HFF-Myc (cell line): Measurements from ENCODE around the gene SLC35D2.

Experiments used
- DNase-seq: peaks from one replicate; pipeline ENCODE4 v3.0.0-alpha.2; 2011; ENCODE audit warnings: low read depth; ENCODE audit errors: extremely low read depth
- H3K4me3 ChIP-seq: replicated peaks from 2 replicates; pipeline ENCODE4 v1.5.1; 2011; ENCODE audit warnings: low read depth, mild to moderate bottlenecking, control low read depth, low read length
- TF ChIP-seq, protein P1 (sequence below): IDR thresholded peaks from 2 replicates; pipeline ENCODE4 v1.5.1; 2012; ENCODE audit warnings: mild to moderate bottlenecking, low read depth, low read length, control low read depth; ENCODE audit errors: missing control alignments

SLC35D2 gene

DNA sequence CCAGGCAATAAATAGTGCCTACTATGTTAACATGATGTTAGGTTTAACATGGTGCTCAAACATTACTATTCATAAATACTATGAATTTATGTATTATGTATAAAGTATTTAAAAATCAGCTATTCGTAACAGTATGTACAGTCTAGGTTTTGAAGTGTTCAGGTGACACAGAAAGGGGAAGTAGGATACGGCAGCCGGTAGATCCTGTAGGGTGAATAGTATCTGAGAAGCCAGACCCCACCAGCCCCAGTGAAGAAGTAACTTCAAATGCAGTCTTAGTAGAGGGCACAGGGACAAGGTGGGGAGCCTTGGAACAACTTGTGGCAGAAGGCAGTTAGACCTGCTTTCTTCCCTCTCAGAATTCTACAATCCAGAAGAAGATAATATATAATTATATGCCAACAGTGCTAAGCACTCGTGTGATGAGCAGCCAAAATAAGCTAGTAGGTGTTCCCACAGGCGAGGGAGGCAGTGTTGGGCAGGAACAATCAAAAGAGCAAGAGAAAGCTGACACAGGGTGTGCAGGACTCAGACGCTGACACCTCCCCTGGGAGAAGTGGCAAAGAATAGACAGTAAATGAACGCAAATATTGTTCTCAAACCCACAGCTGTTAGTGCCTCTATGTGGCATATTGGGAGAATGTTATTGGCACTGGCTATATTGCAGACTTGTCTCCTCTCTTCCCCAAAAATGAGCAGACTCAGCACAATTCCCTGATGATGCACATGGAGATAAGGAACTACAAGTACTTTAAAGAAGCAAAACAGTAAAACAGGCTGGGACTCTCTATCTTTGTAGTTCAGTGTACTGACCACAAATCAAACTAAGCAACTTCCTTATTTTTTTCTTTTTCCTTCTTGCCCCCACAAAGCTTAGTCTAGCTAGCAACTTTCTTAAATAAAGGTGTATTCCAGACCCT is 30.1 kb upstream of the SLC35D2 start:
- TF ChIP-seq, protein P1, sequence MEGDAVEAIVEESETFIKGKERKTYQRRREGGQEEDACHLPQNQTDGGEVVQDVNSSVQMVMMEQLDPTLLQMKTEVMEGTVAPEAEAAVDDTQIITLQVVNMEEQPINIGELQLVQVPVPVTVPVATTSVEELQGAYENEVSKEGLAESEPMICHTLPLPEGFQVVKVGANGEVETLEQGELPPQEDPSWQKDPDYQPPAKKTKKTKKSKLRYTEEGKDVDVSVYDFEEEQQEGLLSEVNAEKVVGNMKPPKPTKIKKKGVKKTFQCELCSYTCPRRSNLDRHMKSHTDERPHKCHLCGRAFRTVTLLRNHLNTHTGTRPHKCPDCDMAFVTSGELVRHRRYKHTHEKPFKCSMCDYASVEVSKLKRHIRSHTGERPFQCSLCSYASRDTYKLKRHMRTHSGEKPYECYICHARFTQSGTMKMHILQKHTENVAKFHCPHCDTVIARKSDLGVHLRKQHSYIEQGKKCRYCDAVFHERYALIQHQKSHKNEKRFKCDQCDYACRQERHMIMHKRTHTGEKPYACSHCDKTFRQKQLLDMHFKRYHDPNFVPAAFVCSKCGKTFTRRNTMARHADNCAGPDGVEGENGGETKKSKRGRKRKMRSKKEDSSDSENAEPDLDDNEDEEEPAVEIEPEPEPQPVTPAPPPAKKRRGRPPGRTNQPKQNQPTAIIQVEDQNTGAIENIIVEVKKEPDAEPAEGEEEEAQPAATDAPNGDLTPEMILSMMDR, result no peak
- H3K4me3 ChIP-seq, result no peak overlapping the region
- DNase-seq, result no peak

- TF ChIP-seq, protein P1, result no peak
- no peak overlapping the region for H3K4me3 ChIP-seq
- DNase-seq, result no peak
Observed at GRCh38 chr9:96412174-96412913, 28.8 kb upstream of the SLC35D2 start.

DNA sequence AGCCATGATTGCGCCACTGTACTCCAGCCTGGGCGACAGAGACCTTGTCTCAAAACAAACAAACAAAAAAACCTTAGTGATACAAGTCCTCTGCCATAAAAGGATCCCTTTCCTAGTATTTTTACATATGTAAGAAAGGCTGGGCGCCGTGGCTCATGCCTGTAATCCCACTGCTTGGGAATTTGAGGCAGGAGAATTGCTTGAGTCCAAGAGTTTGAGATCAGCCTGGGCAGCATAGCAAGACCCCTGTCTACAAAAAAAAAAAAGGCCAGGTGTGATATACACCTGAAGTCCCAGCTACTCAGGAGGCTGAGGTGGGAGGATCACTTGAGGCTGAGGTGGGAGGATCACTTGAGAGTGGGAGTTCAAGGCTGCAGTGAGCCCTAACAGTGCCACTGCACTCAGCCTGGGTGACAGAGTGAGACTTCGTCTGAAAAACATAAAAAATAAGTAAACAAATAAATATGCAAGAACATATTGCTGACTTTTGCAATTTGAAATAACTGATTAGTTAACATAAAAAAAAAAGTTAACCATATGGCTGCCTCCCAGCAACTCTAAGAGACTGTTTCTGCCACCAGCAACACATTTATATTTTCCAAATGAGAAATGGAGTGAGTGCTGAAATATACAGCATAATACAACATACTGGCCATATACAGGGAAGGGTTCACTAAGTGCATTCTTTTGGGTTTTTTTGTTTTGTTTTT is 27.8 kb upstream of the SLC35D2 start:
- no peak for DNase-seq
- H3K4me3 ChIP-seq, result no peak overlapping the region
- TF ChIP-seq, protein P1, result no peak

DNA sequence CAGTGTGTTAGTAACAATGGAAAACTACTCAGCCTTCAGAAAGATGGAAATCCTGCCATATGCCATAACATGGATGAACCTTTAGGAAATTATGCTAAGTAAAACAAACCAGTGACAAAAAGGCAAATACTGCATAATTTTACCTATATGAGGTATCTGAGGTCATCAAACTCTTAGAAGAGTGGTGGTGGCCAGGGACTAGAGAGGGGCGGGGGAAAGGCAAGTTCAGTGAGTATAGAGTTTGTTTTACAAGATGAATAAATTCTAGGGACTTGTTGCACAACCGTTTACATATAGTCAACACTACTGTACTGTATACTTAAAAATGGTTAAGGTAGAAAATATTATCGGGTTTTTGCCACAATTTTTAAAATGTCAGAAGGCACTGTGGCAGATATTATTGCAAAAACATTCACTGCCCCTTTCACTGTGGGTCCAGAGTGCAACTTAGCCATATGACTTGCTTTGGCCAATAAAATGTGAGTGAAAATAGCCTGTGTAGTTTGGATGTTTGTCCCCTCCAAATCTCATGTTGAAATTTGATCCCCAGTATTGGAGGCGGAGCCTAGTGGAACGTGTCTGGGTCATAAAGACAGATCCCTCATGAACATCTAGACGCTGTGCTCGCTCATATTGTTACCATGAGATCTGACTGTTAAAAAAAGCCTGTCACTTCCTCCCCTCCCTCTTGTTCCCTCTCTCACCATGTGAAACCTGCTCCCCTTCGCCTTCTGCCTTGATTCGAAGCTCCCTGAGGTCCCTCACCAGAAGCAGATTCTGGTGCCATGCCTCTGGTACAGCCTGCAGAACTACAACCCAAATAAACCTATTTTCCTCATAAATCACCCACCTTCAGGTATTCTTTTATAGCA is 25.1 kb upstream of the SLC35D2 start:
- no peak for DNase-seq
- H3K4me3 ChIP-seq, result no peak overlapping the region
- TF ChIP-seq, protein P1, result no peak

DNA sequence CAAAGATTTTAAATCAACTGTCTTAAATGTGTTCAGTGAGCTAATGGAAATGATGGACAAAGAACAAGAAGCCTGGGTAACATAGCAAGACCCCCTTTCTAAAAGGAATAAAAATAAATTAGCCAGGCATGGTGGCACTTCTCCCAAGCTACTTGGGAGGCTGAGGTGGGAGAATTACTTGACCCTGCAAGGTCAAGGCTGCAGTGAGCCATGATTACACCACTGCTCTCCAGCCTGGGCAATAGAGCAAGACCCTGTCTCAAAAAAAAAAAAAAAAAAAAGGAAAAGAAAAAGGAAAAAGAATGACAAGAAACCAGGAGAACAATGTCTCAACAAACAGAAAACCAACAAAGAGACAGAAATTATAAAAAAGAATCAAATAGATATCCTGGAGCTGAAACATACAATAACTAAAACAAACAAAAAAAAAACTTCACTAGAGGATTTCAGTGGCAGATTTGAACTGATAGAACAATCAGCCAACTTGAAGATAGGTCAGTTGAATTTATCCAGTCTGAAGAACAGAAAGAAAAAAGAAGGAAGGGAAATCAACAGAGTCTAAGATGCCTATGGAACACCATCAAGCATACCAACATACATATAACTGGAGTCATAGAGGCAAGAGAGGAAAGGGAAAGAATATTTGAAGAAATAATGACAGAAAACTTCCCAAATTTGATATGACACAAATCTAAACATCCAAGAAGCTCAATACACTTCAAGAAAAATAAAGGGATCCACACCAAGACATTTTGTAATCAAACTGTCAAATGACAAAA is 16.8 kb upstream of the SLC35D2 start:
- H3K4me3 ChIP-seq, result no peak overlapping the region
- TF ChIP-seq, protein P1, result no peak
- no peak for DNase-seq

DNA sequence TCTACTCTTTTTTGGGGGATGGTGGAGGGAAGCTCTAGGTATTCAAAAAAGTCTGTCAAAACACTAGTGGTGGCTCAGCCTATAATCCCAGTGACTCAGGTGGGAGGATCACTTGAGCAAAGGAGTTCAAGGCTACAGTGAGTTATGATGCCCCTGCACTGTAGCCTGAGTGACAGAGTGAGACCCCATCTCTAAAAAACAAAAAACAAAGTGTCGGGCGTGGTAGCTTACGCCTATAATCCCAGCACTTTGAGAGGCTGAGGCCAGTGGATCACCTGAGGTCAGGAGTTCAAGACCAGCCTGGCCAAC is 15.8 kb upstream of the SLC35D2 start:
- TF ChIP-seq, protein P1, result no peak
- no peak overlapping the region for H3K4me3 ChIP-seq
- DNase-seq, result no peak
